IPS-20b (cell line): ENCODE results near the gene ATP2C1.

Experiments
- H3K27ac ChIP-seq: one replicate; pipeline ENCODE4 v1.5.1; 2013; ENCODE audit warnings: low read length
- H3K27me3 ChIP-seq: 2 replicates; pipeline ENCODE4 v1.6.1; 2013; ENCODE audit warnings: mild to moderate bottlenecking, low read length, inconsistent platforms; ENCODE audit not compliant: insufficient read depth
- H3K36me3 ChIP-seq: 2 replicates; pipeline ENCODE4 v1.6.1; 2013; ENCODE audit warnings: low read depth, mild to moderate bottlenecking, inconsistent platforms, low read length, moderate library complexity; ENCODE audit not compliant: insufficient read depth
- H3K4me1 ChIP-seq: 2 replicates; pipeline ENCODE4 v1.6.1; 2013; ENCODE audit warnings: mild to moderate bottlenecking, control low read depth, inconsistent platforms, low read length, moderate library complexity; ENCODE audit not compliant: insufficient read depth
- H3K4me3 ChIP-seq: 2 replicates; pipeline ENCODE4 v1.5.1; 2013; ENCODE audit warnings: mild to moderate bottlenecking, low read length, inconsistent platforms
- H3K9ac ChIP-seq: 2 replicates; pipeline ENCODE4 v1.6.1; 2013; ENCODE audit warnings: low read depth, mild to moderate bottlenecking, inconsistent platforms, low read length, moderate library complexity
- H3K9me3 ChIP-seq: 2 replicates; pipeline ENCODE4 v1.6.1; 2013; ENCODE audit warnings: mild to moderate bottlenecking, low read depth, low read length, inconsistent platforms; ENCODE audit not compliant: insufficient read depth

Gene ATP2C1, protein sequence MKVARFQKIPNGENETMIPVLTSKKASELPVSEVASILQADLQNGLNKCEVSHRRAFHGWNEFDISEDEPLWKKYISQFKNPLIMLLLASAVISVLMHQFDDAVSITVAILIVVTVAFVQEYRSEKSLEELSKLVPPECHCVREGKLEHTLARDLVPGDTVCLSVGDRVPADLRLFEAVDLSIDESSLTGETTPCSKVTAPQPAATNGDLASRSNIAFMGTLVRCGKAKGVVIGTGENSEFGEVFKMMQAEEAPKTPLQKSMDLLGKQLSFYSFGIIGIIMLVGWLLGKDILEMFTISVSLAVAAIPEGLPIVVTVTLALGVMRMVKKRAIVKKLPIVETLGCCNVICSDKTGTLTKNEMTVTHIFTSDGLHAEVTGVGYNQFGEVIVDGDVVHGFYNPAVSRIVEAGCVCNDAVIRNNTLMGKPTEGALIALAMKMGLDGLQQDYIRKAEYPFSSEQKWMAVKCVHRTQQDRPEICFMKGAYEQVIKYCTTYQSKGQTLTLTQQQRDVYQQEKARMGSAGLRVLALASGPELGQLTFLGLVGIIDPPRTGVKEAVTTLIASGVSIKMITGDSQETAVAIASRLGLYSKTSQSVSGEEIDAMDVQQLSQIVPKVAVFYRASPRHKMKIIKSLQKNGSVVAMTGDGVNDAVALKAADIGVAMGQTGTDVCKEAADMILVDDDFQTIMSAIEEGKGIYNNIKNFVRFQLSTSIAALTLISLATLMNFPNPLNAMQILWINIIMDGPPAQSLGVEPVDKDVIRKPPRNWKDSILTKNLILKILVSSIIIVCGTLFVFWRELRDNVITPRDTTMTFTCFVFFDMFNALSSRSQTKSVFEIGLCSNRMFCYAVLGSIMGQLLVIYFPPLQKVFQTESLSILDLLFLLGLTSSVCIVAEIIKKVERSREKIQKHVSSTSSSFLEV

DNA sequence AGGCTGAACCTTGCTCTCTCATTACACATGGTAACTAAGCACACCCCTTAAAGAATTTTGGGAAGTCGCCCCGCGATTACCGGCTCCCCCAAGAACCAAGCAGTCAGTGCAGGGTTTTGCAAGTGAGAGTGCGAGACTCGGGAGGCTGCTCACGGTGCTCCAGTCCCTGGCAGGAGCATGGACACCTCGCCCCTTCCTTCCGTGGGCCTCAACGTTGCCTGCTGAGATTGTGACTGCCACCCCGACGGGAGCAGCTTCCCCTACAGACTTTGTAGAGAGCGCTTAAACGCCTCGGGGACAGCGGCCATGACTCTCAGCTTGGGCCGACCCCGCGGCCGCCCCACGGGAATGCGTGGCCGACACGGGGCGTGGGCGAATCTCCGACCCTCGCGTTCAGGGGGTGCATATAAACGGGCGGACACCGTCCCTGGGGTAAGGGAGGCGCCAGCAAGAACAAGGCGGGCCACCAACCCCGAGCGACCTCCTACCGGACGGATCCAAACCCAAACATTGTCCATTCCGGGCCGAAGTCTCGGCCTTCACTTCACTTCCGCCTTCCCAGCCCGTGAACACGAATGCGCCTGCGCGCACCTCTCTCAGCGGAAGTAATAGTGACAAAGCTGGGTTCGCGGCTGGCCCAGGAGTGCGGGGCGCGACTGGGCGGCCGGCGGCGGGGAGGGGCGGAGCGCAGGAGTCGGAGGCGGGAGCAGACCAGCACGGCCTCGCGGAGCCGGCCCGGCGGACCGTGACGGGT, at the start of gene ATP2C1:
Gene ATP2C1, plus strand, starts transcription at position 709 of the 754 bp plus-strand sequence. CDS start 686 bp downstream, outside the sequence.
- Histone ChIP-seq H3K4me1 (peaks cover 32% of the 10 kb centered on the region), H3K27ac (peak within 1 kb of the TSS; percentile 67), H3K9ac (peak within 1 kb of the TSS; percentile 87), H3K4me3 (peak within 1 kb of the TSS; percentile 85), H3K9me3 (no peaks in the 10 kb centered on the region), H3K27me3 (no peaks in the 10 kb centered on the region), H3K36me3 (no peaks in the 10 kb centered on the region)

GRCh38 chr3:130844462-130844861, 49.4 kb upstream of the ATP2C1 start:
- no peaks in the 10 kb centered on the region for H3K27me3 ChIP-seq
- no peak overlapping the region for H3K27ac ChIP-seq
- no peak overlapping the region for H3K9ac ChIP-seq
- H3K9me3 ChIP-seq: no peaks in the 10 kb centered on the region
- no peak overlapping the region for H3K4me3 ChIP-seq
- H3K36me3 ChIP-seq: no peaks in the 10 kb centered on the region
- H3K4me1 ChIP-seq: peaks cover 9% of the 10 kb centered on the region

GRCh38 chr3:130846181-130846580, 47.7 kb upstream of the ATP2C1 start:
- Histone ChIP-seq H3K27me3 (no peaks in the 10 kb centered on the region), H3K27ac (no peak overlapping the region), H3K9me3 (no peaks in the 10 kb centered on the region), H3K4me3 (no peak overlapping the region), H3K4me1 (peaks cover 11% of the 10 kb centered on the region; the same call in 1 of the 2 replicates), H3K36me3 (no peaks in the 10 kb centered on the region), H3K9ac (no peak overlapping the region)

DNA sequence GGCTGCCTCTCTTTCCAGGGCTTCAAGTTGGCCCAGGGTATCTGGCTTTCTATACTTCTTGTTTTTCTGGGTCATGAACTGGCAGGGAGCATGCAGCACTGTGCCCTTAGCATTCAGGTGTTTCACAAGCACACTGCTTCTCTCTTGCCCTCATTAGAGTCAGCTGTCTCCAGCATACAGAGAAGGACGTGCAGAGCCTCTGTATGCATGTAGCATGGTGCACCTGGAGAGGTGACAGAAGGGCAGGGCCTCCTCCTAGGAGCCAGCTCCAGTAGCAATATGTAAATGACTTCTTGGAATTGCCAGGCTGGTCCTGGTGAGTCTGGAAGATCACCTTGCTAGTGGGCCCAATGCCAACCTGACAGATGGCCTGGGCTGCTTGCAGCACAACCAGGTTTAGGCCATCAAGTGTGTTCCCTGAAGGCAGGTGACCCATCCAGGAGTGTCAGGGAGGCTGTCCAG, 44.8 kb upstream of the ATP2C1 start:
- Histone ChIP-seq H3K27me3 (no peaks in the 10 kb centered on the region), H3K4me1 (peaks cover 8% of the 10 kb centered on the region; the same call in 1 of the 2 replicates), H3K9me3 (no peaks in the 10 kb centered on the region), H3K27ac (no peak overlapping the region), H3K9ac (no peak overlapping the region), H3K36me3 (no peaks in the 10 kb centered on the region), H3K4me3 (no peak overlapping the region)

GRCh38 chr3:130850044-130850797, 43.7 kb upstream of the ATP2C1 start:
- Histone ChIP-seq H3K36me3 (no peaks in the 10 kb centered on the region), H3K27ac (no peak overlapping the region), H3K4me1 (peaks cover 8% of the 10 kb centered on the region; the same call in 1 of the 2 replicates), H3K27me3 (no peaks in the 10 kb centered on the region), H3K9me3 (no peaks in the 10 kb centered on the region), H3K4me3 (no peak overlapping the region), H3K9ac (no peak overlapping the region)

DNA sequence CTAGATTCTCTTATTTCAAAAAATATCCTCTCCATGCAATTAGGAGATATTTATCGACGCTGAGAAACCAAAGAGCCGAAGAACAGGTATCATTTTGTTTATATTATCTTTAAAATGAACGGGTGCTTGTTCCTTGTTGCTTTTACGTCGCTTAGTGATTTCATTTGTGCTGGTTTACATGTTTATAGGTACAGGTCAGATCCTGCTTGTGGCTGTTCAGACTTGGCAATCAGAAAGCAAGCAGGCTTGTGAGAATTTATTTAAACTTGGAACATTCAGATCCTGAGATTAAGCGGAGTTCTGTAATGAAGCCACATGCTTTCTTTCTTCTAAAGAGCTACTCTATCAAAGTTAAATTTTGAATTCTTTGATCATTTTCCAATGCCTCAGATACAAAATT, 43.0 kb upstream of the ATP2C1 start:
- Histone ChIP-seq H3K27me3 (no peaks in the 10 kb centered on the region), H3K4me1 (peaks cover 8% of the 10 kb centered on the region; the same call in 1 of the 2 replicates), H3K9ac (no peak overlapping the region), H3K36me3 (no peaks in the 10 kb centered on the region), H3K4me3 (no peak overlapping the region), H3K27ac (no peak overlapping the region), H3K9me3 (no peaks in the 10 kb centered on the region)

DNA sequence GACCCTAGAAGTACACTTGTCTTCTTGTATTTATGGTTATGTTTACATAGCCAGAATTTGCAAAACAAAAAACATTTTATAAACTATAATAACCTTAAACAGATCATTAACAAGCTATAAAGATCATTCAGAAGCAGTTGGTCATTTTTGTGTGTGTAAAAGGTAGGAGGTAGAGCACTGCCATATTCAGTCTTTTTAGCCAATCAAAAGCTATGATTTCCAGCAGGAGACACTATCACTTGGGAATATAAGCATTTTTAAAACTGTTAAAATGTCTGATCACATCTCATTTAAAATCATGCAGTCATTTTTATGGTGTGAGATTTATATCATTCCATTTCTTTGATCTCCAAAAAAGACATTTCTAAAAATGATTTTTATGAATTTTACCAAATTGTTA, 42.6 kb upstream of the ATP2C1 start:
- H3K27ac ChIP-seq: no peak overlapping the region
- peaks cover 8% of the 10 kb centered on the region; the same call in 1 of the 2 replicates for H3K4me1 ChIP-seq
- no peaks in the 10 kb centered on the region for H3K9me3 ChIP-seq
- no peak overlapping the region for H3K4me3 ChIP-seq
- no peaks in the 10 kb centered on the region for H3K27me3 ChIP-seq
- H3K9ac ChIP-seq: no peak overlapping the region
- no peaks in the 10 kb centered on the region for H3K36me3 ChIP-seq

DNA sequence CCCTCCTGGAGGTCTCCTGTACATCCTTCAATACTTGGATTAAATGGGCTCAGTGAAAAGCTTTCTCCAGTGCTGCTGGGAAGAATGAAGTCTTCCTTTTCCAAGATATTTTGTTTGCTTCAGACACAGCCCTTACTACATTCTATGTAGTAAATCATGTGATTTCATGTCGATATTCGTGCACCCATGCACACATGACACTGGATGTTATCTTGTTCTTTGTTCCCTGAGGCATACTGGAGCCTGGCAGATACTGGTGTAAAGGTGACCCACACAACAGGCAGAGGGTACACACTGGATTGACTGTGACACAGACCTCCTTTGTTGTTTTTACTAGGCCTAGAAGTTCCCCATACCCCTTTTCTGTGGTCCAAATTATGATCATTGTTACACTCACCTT, 40.3 kb upstream of the ATP2C1 start:
- Histone ChIP-seq H3K4me1 (peaks cover 8% of the 10 kb centered on the region; the same call in 1 of the 2 replicates), H3K36me3 (no peaks in the 10 kb centered on the region), H3K9ac (no peak overlapping the region), H3K4me3 (no peak overlapping the region), H3K9me3 (no peaks in the 10 kb centered on the region), H3K27me3 (no peaks in the 10 kb centered on the region), H3K27ac (no peak overlapping the region)

GRCh38 chr3:130854208-130854864, 39.5 kb upstream of the ATP2C1 start:
- Histone ChIP-seq H3K36me3 (no peaks in the 10 kb centered on the region), H3K4me3 (no peak overlapping the region), H3K9ac (no peak overlapping the region), H3K4me1 (peaks cover 8% of the 10 kb centered on the region; the same call in 1 of the 2 replicates), H3K9me3 (no peaks in the 10 kb centered on the region), H3K27me3 (no peaks in the 10 kb centered on the region), H3K27ac (no peak overlapping the region)

DNA sequence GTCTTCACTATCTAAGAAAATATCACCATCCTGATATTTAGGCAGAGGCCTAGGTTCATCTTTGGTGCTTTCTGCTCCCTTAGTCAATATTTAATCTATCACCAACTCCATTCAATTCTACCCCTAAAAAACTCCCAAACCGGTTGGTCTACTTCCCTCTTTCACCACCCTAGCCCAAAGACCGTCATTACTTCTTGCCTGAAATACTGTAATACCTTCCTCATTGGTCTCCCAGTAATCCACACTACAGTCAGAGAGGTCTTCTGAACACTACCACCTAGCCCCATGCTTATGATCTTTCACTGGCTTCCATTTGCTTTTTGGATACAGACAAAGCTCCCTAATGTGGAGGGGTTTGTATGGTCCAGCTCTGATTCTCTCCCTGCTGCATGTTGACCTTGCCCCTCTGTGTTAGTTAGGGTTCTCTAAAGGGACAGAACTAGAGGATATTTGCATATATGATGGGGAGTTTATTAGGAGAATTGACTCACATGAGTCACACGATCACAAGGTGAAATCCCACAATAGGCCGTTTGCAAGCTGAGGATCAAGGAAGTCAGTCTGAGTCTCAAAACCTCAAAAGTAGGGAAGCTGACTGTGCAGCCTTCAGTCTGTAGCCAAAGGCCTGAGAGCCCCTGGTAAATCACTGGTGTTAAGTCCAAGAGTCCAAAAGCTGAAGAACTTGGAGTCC, 36.4 kb upstream of the ATP2C1 start:
- H3K27me3 ChIP-seq: no peaks in the 10 kb centered on the region

More for the DNA sequence above, 36.4 kb upstream of the ATP2C1 start:
- Histone ChIP-seq H3K4me1 (no peaks in the 10 kb centered on the region), H3K9ac (no peak overlapping the region), H3K9me3 (no peaks in the 10 kb centered on the region), H3K36me3 (no peaks in the 10 kb centered on the region), H3K27ac (no peak overlapping the region), H3K4me3 (no peak overlapping the region)
